Panc1 (cell line): ENCODE data around the gene SHROOM2. TPM values are rescaled to one million over a fixed set of nuclear protein-coding genes. Genes with fewer than 3 reads are reported as not detected.

Source experiments
- ATAC-seq: fragments of 200-7000 bp; cut with Tn5 transposase; 2 replicates; pipeline ENCODE4 v1.9.1; 2020; ENCODE audit warnings: mild to moderate bottlenecking, moderate library complexity
- BruUV-seq: library from RNA; stranded (reverse); fragments of 400-500 nt; replicated peaks from 2 replicates; lab custom pipeline; 2021; lab: Mats Ljungman, UMichigan
- CTCF ChIA-PET: fragments of 300-600 bp; sonication (Branson Sonifier 250); formaldehyde crosslinking; loops from one replicate; lab custom pipeline; 2022; ENCODE audit warnings: antibody characterized with exemption; lab: Charles Lee
- POLR2A ChIA-PET: fragments of 300-600 bp; sonication (Branson Sonifier 250); formaldehyde crosslinking; loops from one replicate; lab custom pipeline; 2022; ENCODE audit warnings: antibody characterized with exemption; lab: Charles Lee
- DNase-seq: peaks from one replicate; pipeline ENCODE4 v3.0.0-alpha.2; 2010; ENCODE audit warnings: low read depth, low spot score
- H3K27ac ChIP-seq: 2 replicates; pipeline ENCODE4 v1.5.1; 2011; ENCODE audit warnings: mild to moderate bottlenecking, low read length, inconsistent platforms
- H3K27me3 ChIP-seq: fragments of 200-500 bp; sonication (Bioruptor generic); 2 replicates; pipeline ENCODE4 v1.6.0; 2014; ENCODE audit warnings: low read length, inconsistent platforms; ENCODE audit not compliant: control insufficient read depth, insufficient read depth
- H3K36me3 ChIP-seq: fragments of 200-500 bp; sonication (Bioruptor generic); 2 replicates; pipeline ENCODE4 v1.5.1; 2014; ENCODE audit warnings: inconsistent platforms, mild to moderate bottlenecking, low read length, moderate library complexity; ENCODE audit not compliant: control insufficient read depth, insufficient read depth
- H3K4me1 ChIP-seq: 2 replicates; pipeline ENCODE4 v1.5.1; 2011; ENCODE audit warnings: inconsistent platforms, mild to moderate bottlenecking, low read length, moderate library complexity; ENCODE audit not compliant: control insufficient read depth, insufficient read depth
- H3K4me3 ChIP-seq, 2 experiments: 2 replicates each; pipeline ENCODE4 v1.5.1; 2011 to 2012; ENCODE audit warnings: low read depth in 2 of 2, low read length in 2 of 2, mild to moderate bottlenecking in 2 of 2, inconsistent platforms in 1 of 2, moderate library complexity in 1 of 2
- H3K9me3 ChIP-seq: fragments of 200-500 bp; sonication (Bioruptor generic); 2 replicates; pipeline ENCODE4 v1.5.1; 2014; ENCODE audit warnings: low read depth, mild to moderate bottlenecking, inconsistent platforms, low read length, moderate library complexity; ENCODE audit not compliant: control insufficient read depth, insufficient read depth
- CTCF ChIP-seq: fragments of 450-650 bp; IDR thresholded peaks from 2 replicates; pipeline ENCODE4 v1.5.1; 2017; ENCODE audit warnings: mild to moderate bottlenecking
- POLR2AphosphoS5 ChIP-seq: IDR thresholded peaks from 2 replicates; pipeline ENCODE4 v1.6.1; 2012; ENCODE audit warnings: mild to moderate bottlenecking, low read depth, low read length, moderate library complexity
- REST ChIP-seq, 2 experiments: IDR thresholded peaks; 2 replicates each; pipeline ENCODE4 v1.6.1; 2011 to 2012; ENCODE audit warnings: low read depth in 2 of 2, control low read depth in 1 of 2, low read length in 1 of 2, mild to moderate bottlenecking in 1 of 2, moderate library complexity in 1 of 2; ENCODE audit not compliant: insufficient read depth in 1 of 2
- SIN3A ChIP-seq: IDR thresholded peaks from 2 replicates; pipeline ENCODE4 v1.6.1; 2012; ENCODE audit warnings: low read depth, mild to moderate bottlenecking, low read length, moderate library complexity, borderline replicate concordance; ENCODE audit not compliant: insufficient read depth
- TCF7L2 ChIP-seq: IDR thresholded peaks from 2 replicates; pipeline ENCODE4 v1.6.1; 2011; ENCODE audit warnings: mild to moderate bottlenecking, low read depth, low read length, inconsistent platforms
- in situ Hi-C: cut with HindIII; loops from 2 replicates; pipeline ENCODE4 v1.10.0; 2016; ENCODE audit warnings: low sequenced_read_pairs, low pct_unique_long_range_greater_than_20kb
- intact Hi-C: fragments of 100-400 bp; cut with micrococcal nuclease; formaldehyde crosslinking; loops from one replicate; pipeline ENCODE4 v1.10.0; 2022; ENCODE audit not compliant: unreplicated experiment
- total RNA-seq: library from RNA; stranded (reverse); gene quantifications from one replicate; pipeline ENCODE4 v1.2.1, GENCODE V29; 2021; ENCODE audit not compliant: unreplicated experiment

Gene SHROOM2
- total RNA-seq, 1 experiment from 2014 or later = 0.72 TPM

GRCh38 chrX:9878146-9878820 is 92.1 kb downstream of the SHROOM2 start:
- no peaks in the 10 kb centered on the region for H3K27me3 ChIP-seq
- no peak overlapping the region for H3K4me3 ChIP-seq
- CTCF ChIA-PET = no interaction called here
- TF ChIP-seq CTCF = no peak
- TF ChIP-seq POLR2AphosphoS5 = no peak
- no peak for TF ChIP-seq REST (IDR thresholded peaks at IDR 0.05; ENCODE audit: insufficient read depth in 1 of 2, low read depth in 2 of 2, low read length in 1 of 2)
- TF ChIP-seq TCF7L2 = no peak
- no peak for TF ChIP-seq SIN3A
- no TSS peak for BruUV-seq
- H3K27ac ChIP-seq = no peak overlapping the region
- ATAC-seq (no peak), DNase-seq (no peak)
- no peaks in the 10 kb centered on the region for H3K9me3 ChIP-seq
- intact Hi-C loops (no loop called here), in situ Hi-C loops (no loop called here)
- no peaks in the 10 kb centered on the region for H3K4me1 ChIP-seq
- H3K36me3 ChIP-seq = no peaks in the 10 kb centered on the region
- POLR2A ChIA-PET = no interaction called here

- DNase-seq = no peak
- no peaks in the 10 kb centered on the region for H3K9me3 ChIP-seq
- no peak for ATAC-seq
- no peaks in the 10 kb centered on the region for H3K4me1 ChIP-seq
- TF ChIP-seq POLR2AphosphoS5 (no peak), TCF7L2 (no peak), CTCF (no peak), REST (IDR thresholded peaks at IDR 0.05; ENCODE audit: insufficient read depth in 1 of 2, low read depth in 2 of 2, low read length in 1 of 2) (no peak), SIN3A (no peak)
- H3K27me3 ChIP-seq = no peaks in the 10 kb centered on the region
- H3K27ac ChIP-seq = no peak overlapping the region
- intact Hi-C loops (no loop called here), in situ Hi-C loops (no loop called here)
- no peaks in the 10 kb centered on the region for H3K36me3 ChIP-seq
- no peak overlapping the region for H3K4me3 ChIP-seq
- ChIA-PET POLR2A (no interaction called here), CTCF (no interaction called here)
- BruUV-seq = no TSS peak
Observed at GRCh38 chrX:9880237-9880636, 94.0 kb downstream of the SHROOM2 start.
